Measurements from ENCODE around the gene ASXL2.

ASXL2 gene

DNA sequence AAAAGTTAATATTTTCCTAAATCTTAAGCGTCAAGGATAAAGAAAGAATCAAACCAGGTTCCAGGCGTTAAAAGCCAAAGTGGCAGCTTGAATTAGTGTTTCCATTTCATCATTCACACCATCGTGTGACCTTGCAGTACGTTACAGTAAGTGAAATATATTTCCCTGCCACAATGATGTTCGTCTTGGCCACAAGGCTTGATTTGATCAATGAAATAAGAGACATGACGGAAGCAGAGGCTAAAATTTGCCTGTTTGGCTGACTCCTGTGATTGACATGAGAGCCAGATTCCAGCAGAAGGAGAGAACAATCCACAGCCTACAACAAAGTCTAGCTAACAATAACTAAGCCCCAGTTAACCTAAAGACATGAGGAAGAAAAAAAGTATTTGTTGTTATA lies 62.0 kb downstream of the ASXL2 start:
- Histone ChIP-seq H3K27ac (ENCODE audit: low read depth, low read length) (no peak overlapping the region), H3K36me3 (ENCODE audit: insufficient read depth, low read length) (no peaks in the 10 kb centered on the region), H3K9ac (ENCODE audit: low read length) (no peak overlapping the region), H3K4me1 (ENCODE audit: insufficient read depth, low read length) (no peaks in the 10 kb centered on the region), H3K27me3 (ENCODE audit: control insufficient read depth in 1 of 2, insufficient read depth in 2 of 2, low read length in 2 of 2) (no peaks in the 10 kb centered on the region), H3K9me3 (ENCODE audit: low read length) (no peaks in the 10 kb centered on the region), H3K4me3 (ENCODE audit: low read depth in 1 of 2, low read length in 2 of 2) (no peak overlapping the region)

DNA sequence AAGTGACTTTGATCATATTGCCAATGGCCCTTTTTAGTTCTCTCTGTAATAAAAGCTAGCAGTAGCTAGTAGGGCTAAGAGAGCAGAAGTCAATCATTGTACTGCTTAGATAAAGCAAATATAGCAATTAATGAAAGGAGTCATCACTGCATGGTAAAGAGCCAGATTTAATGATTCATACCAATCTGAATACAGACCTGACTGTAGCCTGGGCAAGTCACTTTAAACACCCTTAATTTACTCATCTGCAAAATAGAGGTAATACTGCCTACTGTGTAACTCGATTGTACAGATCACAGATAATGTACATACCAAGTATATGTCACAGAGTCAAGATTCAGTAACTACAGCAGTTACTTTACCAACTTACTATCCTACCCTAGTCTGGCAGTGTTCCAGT lies 63.6 kb downstream of the ASXL2 start:
- Histone ChIP-seq H3K36me3 (ENCODE audit: insufficient read depth, low read length) (no peaks in the 10 kb centered on the region), H3K4me3 (ENCODE audit: low read depth in 1 of 2, low read length in 2 of 2) (no peak overlapping the region), H3K27me3 (ENCODE audit: control insufficient read depth in 1 of 2, insufficient read depth in 2 of 2, low read length in 2 of 2) (no peaks in the 10 kb centered on the region)

GRCh38 chr2:25810428-25810827 lies 67.9 kb downstream of the ASXL2 start:
- no peak overlapping the region for H3K27ac ChIP-seq (ENCODE audit: low read depth, low read length)
- no peaks in the 10 kb centered on the region for H3K9me3 ChIP-seq (ENCODE audit: low read length)
- no peaks in the 10 kb centered on the region for H3K27me3 ChIP-seq (ENCODE audit: control insufficient read depth in 1 of 2, insufficient read depth in 2 of 2, low read length in 2 of 2)
- H3K4me3 ChIP-seq (ENCODE audit: low read depth in 1 of 2, low read length in 2 of 2), result no peak overlapping the region
- no peak overlapping the region for H3K9ac ChIP-seq (ENCODE audit: low read length)
- no peaks in the 10 kb centered on the region for H3K36me3 ChIP-seq (ENCODE audit: insufficient read depth, low read length)
- H3K4me1 ChIP-seq (ENCODE audit: insufficient read depth, low read length), result no peaks in the 10 kb centered on the region

More for the DNA sequence above, 63.6 kb downstream of the ASXL2 start:
- H3K27ac ChIP-seq (ENCODE audit: low read depth, low read length), result no peak overlapping the region
- no peaks in the 10 kb centered on the region for H3K4me1 ChIP-seq (ENCODE audit: insufficient read depth, low read length)
- H3K9me3 ChIP-seq (ENCODE audit: low read length), result no peaks in the 10 kb centered on the region
- H3K9ac ChIP-seq (ENCODE audit: low read length), result no peak overlapping the region

DNA sequence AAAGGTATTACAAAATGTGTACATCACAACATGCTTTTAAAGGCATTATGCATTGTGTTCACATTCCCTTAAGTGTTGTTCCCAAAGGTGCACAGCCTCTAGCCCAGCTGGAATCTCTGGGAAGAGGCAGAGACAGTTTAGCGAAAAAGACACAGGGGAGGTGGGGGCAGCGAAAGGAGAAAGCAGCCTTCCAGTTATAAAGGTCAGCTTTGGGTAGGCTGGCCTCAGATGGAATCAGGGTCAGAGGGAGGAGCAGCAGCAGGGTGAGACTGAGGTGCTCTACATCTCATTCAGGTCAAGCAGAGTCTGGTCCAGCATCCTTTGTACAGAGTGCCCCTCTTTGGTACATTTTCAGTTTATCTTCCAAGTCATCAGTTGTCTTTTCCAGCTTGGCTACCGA lies 68.6 kb downstream of the ASXL2 start:
- Histone ChIP-seq H3K36me3 (ENCODE audit: insufficient read depth, low read length) (no peaks in the 10 kb centered on the region), H3K27ac (ENCODE audit: low read depth, low read length) (no peak overlapping the region), H3K27me3 (ENCODE audit: control insufficient read depth in 1 of 2, insufficient read depth in 2 of 2, low read length in 2 of 2) (no peaks in the 10 kb centered on the region), H3K9ac (ENCODE audit: low read length) (no peak overlapping the region), H3K9me3 (ENCODE audit: low read length) (no peaks in the 10 kb centered on the region), H3K4me1 (ENCODE audit: insufficient read depth, low read length) (no peaks in the 10 kb centered on the region), H3K4me3 (ENCODE audit: low read depth in 1 of 2, low read length in 2 of 2) (no peak overlapping the region)

- Histone ChIP-seq H3K9ac (ENCODE audit: low read length) (no peak overlapping the region), H3K4me1 (ENCODE audit: insufficient read depth, low read length) (no peaks in the 10 kb centered on the region), H3K4me3 (ENCODE audit: low read depth in 1 of 2, low read length in 2 of 2) (no peak overlapping the region), H3K36me3 (ENCODE audit: insufficient read depth, low read length) (peaks cover 9% of the 10 kb centered on the region), H3K27me3 (ENCODE audit: control insufficient read depth in 1 of 2, insufficient read depth in 2 of 2, low read length in 2 of 2) (no peaks in the 10 kb centered on the region), H3K27ac (ENCODE audit: low read depth, low read length) (no peak overlapping the region), H3K9me3 (ENCODE audit: low read length) (no peaks in the 10 kb centered on the region)
Observed at GRCh38 chr2:25808006-25808383, 70.3 kb downstream of the ASXL2 start.

GRCh38 chr2:25806941-25807340 lies 71.3 kb downstream of the ASXL2 start:
- Histone ChIP-seq H3K4me1 (ENCODE audit: insufficient read depth, low read length) (no peaks in the 10 kb centered on the region), H3K9ac (ENCODE audit: low read length) (no peak overlapping the region), H3K9me3 (ENCODE audit: low read length) (no peaks in the 10 kb centered on the region), H3K27ac (ENCODE audit: low read depth, low read length) (no peak overlapping the region), H3K27me3 (ENCODE audit: control insufficient read depth in 1 of 2, insufficient read depth in 2 of 2, low read length in 2 of 2) (no peaks in the 10 kb centered on the region), H3K36me3 (ENCODE audit: insufficient read depth, low read length) (peaks cover 16% of the 10 kb centered on the region), H3K4me3 (ENCODE audit: low read depth in 1 of 2, low read length in 2 of 2) (no peak overlapping the region)

- Histone ChIP-seq H3K27ac (ENCODE audit: low read depth, low read length) (no peak overlapping the region), H3K27me3 (ENCODE audit: control insufficient read depth in 1 of 2, insufficient read depth in 2 of 2, low read length in 2 of 2) (no peaks in the 10 kb centered on the region), H3K4me3 (ENCODE audit: low read depth in 1 of 2, low read length in 2 of 2) (no peak overlapping the region), H3K9ac (ENCODE audit: low read length) (no peak overlapping the region), H3K9me3 (ENCODE audit: low read length) (no peaks in the 10 kb centered on the region), H3K4me1 (ENCODE audit: insufficient read depth, low read length) (no peaks in the 10 kb centered on the region), H3K36me3 (ENCODE audit: insufficient read depth, low read length) (peaks cover 16% of the 10 kb centered on the region)
Observed at GRCh38 chr2:25805987-25806386, 72.3 kb downstream of the ASXL2 start.

DNA sequence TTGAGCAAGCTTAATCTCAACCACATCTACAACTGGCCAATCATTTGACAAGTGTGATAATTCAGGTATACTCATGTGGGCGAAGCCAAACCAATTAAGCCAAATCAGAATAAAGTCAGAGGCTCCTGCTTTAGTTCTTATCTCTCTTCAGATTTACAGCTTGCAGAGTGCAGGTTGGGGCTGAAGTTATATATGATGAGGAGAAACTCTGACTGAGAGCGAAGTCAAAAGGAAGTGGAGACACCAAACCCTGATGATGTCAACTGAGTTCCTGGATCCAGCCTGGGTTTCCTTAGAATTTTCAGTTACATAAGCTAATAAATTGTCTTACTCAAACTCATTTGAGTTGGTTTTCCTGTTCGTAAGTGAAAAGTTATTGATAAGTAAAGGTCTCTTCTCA lies 73.9 kb downstream of the ASXL2 start:
- Histone ChIP-seq H3K4me1 (ENCODE audit: insufficient read depth, low read length) (no peaks in the 10 kb centered on the region), H3K9ac (ENCODE audit: low read length) (no peak overlapping the region), H3K4me3 (ENCODE audit: low read depth in 1 of 2, low read length in 2 of 2) (no peak overlapping the region), H3K36me3 (ENCODE audit: insufficient read depth, low read length) (peaks cover 18% of the 10 kb centered on the region), H3K27me3 (ENCODE audit: control insufficient read depth in 1 of 2, insufficient read depth in 2 of 2, low read length in 2 of 2) (no peaks in the 10 kb centered on the region), H3K9me3 (ENCODE audit: low read length) (no peaks in the 10 kb centered on the region), H3K27ac (ENCODE audit: low read depth, low read length) (no peak overlapping the region)

DNA sequence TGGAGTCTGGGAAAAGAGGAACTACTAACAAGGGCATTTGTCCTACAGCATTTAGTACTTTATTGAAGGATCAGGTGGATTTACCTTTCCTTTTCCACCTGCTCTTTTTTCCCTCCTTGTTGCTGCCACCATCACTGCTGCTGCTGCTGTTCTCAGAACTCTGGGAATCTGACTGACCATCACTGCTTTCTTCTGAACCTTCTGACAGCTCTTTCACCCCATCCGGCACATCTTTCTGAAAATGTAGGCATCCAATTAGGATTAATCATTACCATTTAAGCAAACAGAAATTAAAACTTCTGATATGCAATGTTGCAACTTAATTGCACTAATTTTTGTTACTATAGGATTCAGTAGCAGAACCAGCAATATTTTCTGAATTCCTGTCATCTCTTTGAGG lies 79.0 kb downstream of the ASXL2 start:
- H3K4me3 ChIP-seq (ENCODE audit: low read depth in 1 of 2, low read length in 2 of 2), result no peak overlapping the region

GRCh38 chr2:25797620-25798488 lies 80.4 kb downstream of the ASXL2 start:
- Histone ChIP-seq H3K27ac (ENCODE audit: low read depth, low read length) (no peak overlapping the region), H3K4me1 (ENCODE audit: insufficient read depth, low read length) (no peaks in the 10 kb centered on the region), H3K27me3 (ENCODE audit: control insufficient read depth in 1 of 2, insufficient read depth in 2 of 2, low read length in 2 of 2) (no peaks in the 10 kb centered on the region), H3K4me3 (ENCODE audit: low read depth in 1 of 2, low read length in 2 of 2) (no peak overlapping the region), H3K9ac (ENCODE audit: low read length) (no peak overlapping the region), H3K36me3 (ENCODE audit: insufficient read depth, low read length) (peaks cover 20% of the 10 kb centered on the region), H3K9me3 (ENCODE audit: low read length) (no peaks in the 10 kb centered on the region)

More for the DNA sequence above, 79.0 kb downstream of the ASXL2 start:
- Histone ChIP-seq H3K27me3 (ENCODE audit: control insufficient read depth in 1 of 2, insufficient read depth in 2 of 2, low read length in 2 of 2) (no peaks in the 10 kb centered on the region), H3K36me3 (ENCODE audit: insufficient read depth, low read length) (peaks cover 31% of the 10 kb centered on the region), H3K9ac (ENCODE audit: low read length) (no peak overlapping the region), H3K9me3 (ENCODE audit: low read length) (no peaks in the 10 kb centered on the region), H3K27ac (ENCODE audit: low read depth, low read length) (no peak overlapping the region), H3K4me1 (ENCODE audit: insufficient read depth, low read length) (no peaks in the 10 kb centered on the region)

DNA sequence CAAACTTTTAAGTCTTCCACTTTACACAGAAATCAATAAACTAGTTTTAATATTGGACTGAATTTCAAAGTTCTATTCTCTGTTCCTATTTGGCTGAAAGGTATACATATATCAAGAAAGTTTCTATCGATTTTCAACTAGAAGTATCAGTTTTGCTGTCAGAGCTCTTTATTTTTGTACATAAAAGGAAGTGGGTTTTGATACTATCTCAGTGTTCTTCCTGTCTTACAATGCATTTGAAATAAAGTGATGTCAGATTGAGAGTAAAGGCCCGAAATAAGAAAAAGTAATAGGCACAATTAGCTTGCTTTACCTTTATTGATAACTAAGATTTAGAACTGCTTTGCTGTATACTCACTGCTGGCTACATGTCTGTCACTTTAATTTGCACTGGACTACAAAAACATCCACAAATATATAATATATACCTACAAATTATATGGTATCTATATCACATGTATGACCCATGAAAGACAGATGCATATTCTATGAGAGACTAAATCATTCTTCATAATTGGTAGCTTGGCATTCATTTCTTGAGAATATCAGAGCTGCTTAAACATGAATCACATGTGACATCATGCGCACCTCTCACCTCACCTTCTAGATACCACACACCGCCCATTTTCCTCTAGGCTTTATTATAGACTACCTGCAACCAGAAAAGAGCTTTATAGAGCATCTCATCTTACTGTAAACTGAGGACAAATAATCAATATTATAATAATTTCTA lies 83.6 kb downstream of the ASXL2 start:
- H3K4me3 ChIP-seq (ENCODE audit: low read depth in 1 of 2, low read length in 2 of 2), result no peak overlapping the region
- H3K9me3 ChIP-seq (ENCODE audit: low read length), result no peaks in the 10 kb centered on the region
- H3K36me3 ChIP-seq (ENCODE audit: insufficient read depth, low read length), result peaks cover 15% of the 10 kb centered on the region
- H3K4me1 ChIP-seq (ENCODE audit: insufficient read depth, low read length), result no peaks in the 10 kb centered on the region
- no peak overlapping the region for H3K27ac ChIP-seq (ENCODE audit: low read depth, low read length)
- H3K9ac ChIP-seq (ENCODE audit: low read length), result no peak overlapping the region
- H3K27me3 ChIP-seq (ENCODE audit: control insufficient read depth in 1 of 2, insufficient read depth in 2 of 2, low read length in 2 of 2), result no peaks in the 10 kb centered on the region
